GM19239 (cell line): ENCODE data around the gene TMEM8B.

ENCODE experiments used
- DNase-seq: peaks from one replicate; pipeline ENCODE4 v3.0.0; 2011; ENCODE audit warnings: low spot score; ENCODE audit not compliant: insufficient read length
- FAIRE-seq: peaks from 2 replicates; lab custom pipeline; 2011; peaks lifted over from hg19 to GRCh38; lab: Jason Lieb, UNC

TMEM8B gene

DNA sequence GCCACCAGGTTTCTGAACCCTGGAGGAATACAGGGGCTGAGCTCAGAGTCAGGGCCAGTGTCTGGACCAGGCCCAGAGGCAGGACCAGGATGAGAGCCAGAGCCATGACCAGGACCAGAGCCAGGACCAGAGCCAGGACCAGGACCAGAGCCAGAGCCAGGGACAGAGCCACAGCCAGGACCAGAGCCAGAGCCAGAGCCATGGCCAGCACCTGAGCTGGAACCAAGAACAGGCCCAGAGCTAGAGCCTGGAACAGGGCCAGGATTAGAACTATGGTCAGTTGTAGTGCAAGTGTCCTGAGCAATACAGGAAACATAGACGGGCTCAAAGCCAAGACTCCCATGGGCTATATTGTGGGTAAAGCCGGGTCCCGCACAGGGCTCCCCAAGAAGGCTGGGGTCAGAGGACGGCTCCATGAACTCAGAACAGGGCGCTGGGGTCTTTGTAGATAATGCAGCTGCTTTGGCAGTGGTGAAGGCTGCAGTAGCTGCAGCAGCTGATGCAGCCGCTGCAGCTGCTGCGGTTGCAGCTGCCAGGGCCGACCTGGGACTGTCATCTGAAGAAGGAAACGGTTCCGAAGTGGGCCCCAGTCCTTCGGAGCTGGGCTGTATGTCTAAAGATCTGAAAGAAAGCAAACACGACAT, 17.5 kb upstream of the TMEM8B start:
- no peak for FAIRE-seq

DNA sequence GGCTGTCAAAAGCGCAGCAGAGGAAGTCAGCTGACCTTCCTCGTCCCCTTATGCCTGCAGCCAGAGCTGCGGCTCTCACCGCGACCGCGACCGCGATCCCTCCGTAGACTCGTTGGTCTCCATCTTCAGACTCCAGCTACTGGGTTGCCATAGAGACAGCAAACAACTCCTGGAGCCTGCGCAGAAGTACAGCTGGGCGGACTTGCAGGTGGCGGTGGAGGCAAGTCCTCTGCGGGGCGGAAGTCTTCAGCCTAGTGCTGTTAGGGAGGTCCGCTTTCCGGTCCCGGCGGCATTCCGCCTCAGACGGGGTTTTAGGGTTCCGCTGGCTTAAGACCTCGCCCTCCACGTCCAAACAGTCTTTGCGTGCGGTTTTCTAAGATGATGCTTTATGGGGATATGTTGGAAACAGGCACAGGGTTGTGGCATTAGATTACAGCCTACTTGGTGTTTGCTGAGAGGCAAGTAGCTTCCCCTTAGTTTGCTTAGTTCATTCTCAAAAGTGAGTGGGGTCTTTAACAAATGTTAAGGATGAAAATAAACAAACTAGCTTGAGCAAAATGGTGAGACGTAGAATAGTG, 16.9 kb upstream of the TMEM8B start, which contains the start of gene SPAG8:
SPAG8 (minus strand) TSS at position 238 of the 578 bp plus-strand sequence; CDS start at position 123, 115 bp downstream.
- FAIRE-seq (peak; percentile 96), DNase-seq (peak; percentile 93)

More for the DNA sequence above, 17.5 kb upstream of the TMEM8B start:
- no peak for DNase-seq

DNA sequence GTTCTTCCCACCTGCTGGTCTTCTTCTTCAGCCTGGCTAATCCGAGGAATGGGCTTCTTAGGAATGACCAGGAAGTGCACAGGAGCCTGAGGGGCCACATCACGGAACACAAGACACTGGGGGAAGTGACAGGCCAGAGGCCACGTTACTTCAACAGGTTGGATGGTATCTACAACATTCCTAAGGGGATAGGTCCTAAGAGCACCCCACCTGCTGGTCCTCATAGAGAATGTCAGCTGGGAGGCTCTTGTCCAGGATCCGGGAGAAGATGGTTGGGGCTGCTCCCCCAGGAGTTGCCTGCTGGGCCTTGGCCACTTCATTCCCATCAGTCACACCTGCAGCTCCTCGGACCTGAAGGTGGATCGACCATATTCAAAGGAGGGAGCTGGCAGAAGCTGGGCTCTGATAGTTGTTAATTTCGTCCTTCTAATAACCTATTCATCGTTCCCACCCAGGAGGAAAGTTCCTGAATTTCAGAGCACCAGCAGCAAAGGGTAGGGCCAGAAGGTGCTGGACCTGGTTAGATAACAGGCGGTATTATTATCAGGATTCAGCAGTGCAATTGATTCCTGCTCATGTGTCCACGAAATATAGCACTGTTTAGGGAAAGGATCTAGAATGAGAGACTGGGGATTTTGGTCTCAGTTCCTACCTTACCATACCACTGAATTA, 15.5 kb upstream of the TMEM8B start:
- DNase-seq (no peak), FAIRE-seq (no peak)

DNA sequence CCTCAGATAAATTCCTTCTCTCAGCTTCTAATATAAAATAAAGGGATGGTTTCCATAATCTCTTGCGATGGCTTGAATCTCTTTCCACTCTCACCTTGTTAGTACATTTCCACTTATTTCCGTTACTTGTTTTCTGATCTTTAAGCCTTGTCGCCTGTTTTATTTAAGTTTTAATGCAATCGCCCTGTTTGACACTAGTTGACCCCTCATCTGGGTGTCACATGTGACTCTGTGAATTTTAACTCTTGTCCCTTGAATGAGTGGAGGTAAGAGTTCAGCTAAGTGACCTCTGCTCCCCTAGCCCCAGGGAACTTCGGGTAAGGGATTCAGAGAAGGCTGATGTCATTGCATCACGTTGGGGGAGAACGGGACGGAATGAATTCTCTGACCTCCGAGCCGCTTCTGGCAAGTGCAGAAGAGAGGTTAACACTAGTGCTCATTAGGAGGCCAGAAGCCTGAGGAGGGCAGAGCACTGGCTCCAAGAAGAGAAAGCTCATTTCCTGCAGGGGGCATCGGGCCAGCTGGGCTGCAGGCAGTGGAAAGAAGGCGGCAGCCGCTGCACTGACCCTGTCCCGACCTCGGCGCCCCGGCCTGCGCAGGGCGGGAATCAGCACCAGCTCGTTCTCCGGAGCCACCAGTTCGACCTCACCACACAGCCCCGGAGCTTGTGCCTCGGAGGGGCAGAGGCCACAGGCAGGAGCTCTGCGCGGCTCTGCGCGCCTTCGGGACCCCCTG, 14.8 kb upstream of the TMEM8B start:
- peak; percentile 94 for FAIRE-seq
- no peak for DNase-seq

DNA sequence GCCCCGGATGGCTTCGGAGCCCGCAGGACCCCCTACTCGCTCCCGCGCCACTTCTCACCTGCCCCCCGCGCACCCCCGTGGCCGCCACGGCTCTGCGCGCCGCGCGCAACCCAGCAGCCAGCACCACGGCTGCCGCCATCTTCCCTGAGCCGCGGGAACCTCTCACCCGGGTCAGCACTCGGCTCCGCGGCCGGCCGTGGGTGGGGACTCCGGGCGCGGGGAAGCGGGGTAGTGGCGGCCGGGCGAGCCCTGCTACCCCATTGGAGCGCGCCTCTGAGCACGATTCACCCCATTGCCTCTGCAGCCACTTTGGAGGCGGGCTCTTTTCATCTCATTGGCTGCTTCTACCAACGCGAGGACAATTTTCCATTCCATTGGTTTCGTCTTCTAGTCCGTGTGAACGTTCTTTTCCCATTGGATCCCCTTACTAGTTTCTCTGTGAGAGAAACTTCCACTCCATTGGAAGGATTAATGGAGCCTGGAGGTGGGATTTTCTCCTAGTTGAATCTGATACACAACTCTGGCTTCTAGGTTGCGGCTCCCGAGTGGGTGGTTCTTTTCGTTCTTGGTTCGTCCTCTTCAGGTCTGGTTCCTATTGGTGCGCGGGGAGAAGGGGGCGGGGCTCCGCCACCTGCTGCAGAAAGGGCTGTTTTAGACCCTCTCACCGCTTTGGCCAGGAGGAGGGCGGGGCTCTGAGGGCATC, 14.0 kb upstream of the TMEM8B start, which contains the start of gene HINT2:
HINT2 (minus strand) TSS at position 202 of the 703 bp plus-strand sequence; CDS start at position 139, 63 bp downstream.
- peak; percentile 99 for FAIRE-seq
- DNase-seq, result peak; percentile 89

DNA sequence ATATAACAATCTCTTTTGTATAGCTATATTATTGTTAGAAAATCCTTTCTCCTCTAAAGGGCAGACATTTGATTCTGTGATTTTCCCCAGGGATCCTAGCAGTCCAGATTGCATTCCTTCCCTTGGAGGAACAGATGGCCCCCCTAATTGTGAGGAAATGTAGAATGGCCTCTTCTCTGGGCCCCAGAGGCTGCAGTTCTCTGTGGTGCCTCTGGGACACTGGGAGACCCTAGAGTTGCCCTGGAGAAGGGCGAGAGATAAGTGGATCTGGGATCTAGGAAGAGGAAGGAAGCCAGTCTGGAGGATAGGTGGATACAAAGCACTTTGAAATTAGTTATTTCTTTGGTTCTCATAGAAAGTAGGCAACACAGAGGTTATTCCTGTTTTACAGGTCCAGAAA, 12.3 kb upstream of the TMEM8B start:
- DNase-seq, result no peak
- no peak for FAIRE-seq

DNA sequence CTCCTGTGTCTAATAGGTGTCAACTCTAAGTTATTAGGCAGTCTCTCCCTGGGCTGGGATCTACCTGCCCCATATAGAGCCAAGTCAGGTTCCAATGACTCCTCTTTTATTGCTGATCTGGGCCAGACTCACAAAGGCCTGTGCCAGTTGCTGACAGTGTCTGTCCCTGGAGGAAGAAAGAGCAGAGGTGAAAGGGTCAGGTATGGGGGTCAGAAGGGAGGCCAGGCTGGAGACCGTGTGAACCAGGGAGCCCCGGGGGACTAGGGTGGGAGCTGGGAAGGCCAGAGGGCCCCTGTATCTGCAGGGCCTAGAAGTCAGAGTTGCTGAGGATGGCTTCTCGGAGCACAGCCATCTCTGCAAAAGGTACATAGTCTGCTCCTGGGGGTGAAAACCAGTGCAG, 10.7 kb upstream of the TMEM8B start:
- FAIRE-seq, result no peak

DNA sequence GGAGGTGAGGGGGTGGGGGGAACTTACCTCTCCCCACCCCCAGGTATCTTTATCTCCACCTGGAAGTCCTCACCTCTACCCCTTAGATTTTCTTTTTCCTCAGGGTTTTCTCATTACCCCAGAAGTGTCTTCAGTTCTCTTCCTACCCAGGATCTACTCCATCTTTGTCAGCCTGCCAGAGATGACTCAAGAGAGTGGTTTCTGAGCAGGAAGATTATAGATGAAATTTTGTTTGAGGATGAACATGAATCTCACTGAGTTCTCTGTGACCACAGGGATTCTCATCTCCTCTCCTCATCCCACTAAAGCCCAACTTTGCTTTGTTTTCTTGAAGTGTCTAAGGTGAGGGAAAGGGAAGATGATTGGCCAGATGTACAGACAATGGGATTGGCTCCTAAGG, 9.0 kb upstream of the TMEM8B start:
- DNase-seq, result no peak
- FAIRE-seq, result no peak

More for the DNA sequence above, 10.7 kb upstream of the TMEM8B start:
- no peak for DNase-seq

DNA sequence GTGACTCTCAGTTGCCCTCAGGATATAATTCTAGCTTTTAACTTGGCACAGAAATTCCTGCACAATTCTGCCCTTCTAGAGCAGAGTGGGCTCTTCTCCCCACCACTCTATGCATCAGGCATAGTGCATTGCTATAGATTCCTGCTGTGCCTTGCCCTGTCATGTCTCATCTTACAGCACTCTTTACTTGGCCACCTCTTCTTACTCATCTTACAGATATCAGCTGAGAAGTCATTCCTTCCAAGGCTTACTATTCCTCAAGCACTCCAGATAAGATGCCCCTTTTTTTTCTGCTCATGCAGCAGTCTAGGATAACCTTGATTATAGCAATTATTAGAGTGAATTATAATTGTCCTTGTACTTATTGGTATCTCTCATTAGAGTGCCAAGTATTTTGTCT, 6.1 kb upstream of the TMEM8B start:
- FAIRE-seq (no peak), DNase-seq (no peak)

DNA sequence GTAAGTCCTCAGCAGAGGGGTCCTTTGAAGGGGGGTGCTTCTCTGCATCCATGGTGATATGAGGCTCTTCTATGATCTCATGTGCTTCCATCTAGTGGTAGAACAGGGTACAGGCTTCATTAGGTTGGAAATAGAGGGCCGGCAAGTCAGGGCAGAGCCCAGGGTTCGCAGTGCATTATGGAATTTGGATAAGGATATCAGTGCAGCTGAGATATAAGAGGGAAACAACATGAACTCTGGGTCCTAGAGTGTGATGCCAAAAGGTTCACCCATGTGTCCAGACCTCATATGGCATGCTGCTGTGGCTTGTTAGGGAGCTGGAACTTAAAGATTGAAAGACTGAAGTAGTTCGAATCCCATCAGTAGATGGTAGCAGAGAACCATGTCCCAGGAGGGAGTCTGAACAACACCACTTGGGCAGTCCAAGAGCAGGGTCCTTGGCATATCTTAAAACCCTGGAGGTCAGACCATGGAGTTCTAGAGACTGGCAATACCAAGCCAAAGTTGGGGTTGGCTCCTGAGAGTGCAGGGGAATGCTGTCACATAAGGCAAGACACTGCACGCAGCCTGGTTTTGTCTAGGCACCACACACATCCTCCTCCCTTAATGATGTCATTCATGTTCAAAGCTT, 2.8 kb upstream of the TMEM8B start:
- FAIRE-seq, result peak; percentile 86
- no peak for DNase-seq

DNA sequence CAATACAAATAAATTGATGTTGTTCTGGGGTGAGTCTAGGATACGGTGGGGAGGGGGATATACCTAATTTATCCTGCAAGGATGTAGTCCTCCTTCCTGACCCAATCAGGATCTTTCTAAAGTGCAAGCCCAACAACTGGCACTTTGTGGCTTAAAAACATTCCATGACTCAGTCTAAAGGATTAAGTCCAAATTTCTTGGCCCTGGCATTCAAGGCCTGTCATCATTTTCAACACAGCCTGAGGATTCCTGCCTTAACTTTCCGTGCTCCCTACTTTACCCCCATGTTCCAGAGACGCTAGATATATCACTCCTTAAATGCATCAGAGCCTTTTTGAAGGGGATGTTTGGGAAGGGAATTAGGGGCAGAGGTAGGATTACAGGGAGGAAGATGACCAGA, 1.5 kb upstream of the TMEM8B start:
- no peak for FAIRE-seq
- no peak for DNase-seq

DNA sequence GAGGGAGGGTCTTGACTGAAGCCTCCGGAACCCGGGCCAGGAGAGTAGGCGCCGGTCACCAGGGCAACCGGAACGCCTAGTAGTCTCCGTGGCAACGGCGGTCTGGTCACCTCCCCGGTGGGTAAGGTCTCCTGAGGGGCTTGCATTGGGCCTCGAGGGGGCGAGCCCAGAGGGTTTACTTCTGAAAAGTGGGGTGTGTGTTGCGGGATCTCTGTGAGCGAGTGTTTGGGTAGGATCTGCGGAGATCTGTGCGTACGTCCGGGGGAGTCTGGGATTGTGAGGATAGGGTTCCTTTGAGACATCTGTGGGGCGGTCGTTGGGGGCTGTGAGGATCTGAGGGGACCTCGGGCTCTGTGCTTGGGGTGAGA, 328 bp upstream of the TMEM8B start, which contains the start of gene FAM221B:
FAM221B (minus strand) TSS at position 17 of the 368 bp plus-strand sequence. CDS start 2,571 bp downstream, outside the sequence.
- FAIRE-seq, result no peak

DNA sequence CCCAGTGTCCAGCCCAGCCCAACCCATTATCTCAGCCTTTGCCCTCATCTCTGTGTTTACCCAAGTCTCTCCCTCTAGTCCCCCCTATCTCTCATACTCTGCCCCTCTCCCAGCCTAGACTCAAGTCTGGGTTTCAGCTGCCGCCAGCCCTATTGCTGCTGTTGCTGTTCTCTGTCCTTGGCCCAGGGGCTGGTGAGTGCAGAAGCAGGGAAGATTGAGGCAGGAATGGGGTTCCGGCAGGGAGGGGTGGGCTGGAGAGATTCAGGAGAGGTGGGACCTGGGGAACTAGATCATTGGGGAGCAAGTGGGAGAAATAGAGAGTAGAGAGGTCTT, 702 bp downstream of the TMEM8B start:
- DNase-seq (no peak), FAIRE-seq (no peak)

More for the DNA sequence above, 328 bp upstream of the TMEM8B start, which contains the start of gene FAM221B:
- no peak for DNase-seq

DNA sequence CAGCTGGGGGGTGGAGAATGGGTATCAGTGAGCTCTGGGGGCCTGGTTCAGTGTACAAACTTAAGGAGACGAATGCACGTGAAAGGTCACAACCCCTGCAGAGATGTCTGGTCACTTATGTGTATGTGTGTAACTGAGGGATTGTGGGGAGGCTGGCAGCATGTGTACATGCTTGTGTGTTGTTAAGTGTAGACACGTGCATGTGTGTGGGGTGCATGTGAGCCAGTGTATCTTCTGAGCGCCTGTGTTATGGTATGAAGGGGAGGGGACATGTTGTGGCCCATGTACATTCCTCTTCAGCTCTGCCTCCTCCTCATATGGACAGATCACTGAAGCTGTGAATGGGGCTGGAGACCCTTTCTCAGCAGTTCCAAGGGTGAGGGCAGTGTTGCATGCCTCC, 2.0 kb downstream of the TMEM8B start:
- no peak for DNase-seq
- FAIRE-seq, result no peak

DNA sequence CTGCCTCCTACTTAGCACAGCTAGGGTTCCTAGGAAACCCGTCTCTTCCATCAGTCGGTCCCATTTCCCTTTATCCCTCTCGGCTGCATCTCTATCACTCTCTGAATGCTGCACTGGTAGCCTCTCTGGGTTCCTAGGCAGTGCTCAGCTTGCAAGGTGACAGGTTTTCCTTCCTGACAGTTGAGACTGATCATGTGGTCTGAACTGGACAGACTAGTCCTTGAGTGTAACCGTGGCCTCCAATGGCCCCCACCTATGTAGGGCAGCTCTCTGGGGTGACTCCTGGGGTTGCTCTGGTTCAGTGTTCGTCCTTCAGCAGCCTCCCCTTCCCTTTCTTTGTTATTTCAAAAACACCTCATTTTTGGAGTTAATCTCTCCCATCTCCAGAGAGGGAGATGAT, 3.8 kb downstream of the TMEM8B start:
- DNase-seq (no peak), FAIRE-seq (no peak)

DNA sequence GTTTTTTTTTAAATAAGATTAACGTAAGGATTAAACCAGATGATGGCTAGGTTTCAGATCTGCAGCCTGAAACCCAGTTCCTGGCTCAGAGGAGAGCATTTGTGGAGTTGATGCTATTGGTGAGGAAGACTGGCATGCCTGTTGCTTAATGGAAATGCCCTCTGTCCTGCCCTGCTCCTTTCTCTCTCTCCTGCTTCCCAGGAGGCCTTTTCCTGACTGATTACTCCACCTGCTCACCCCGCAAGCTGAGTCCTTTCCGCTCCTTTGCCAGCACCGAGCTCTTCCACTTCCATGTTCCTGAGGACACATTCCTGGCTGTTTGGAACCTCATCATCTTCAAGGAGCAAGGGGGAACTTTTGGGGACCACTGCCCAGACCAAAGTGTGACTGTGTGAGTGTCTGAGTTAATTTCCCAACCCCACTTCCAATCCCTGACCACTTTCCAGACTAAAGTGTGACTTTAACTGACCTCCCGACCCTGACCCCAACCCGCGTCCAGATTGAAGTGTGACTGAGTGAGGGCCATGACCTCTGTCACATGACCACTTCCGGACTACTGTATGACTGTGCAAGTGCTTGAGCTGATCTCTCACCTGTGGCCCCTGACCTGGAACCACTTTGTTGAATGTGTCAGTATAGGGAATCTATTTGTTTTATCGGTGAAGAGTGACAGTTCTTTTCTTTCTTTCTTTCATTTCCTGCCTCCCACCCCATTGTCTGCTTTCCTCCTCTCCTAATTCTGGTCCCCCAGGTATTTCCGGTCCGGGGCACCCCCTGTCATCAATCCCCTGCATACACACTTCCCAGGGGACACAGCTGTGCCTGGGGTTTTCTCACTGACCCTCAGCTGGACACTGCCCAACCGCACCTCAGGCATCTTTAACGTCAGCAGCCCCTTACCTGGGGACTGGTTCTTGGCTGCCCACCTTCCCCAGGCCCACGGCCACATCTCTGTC, 5.5 kb downstream of the TMEM8B start:
- FAIRE-seq, result peak; percentile 79
- DNase-seq, result no peak

DNA sequence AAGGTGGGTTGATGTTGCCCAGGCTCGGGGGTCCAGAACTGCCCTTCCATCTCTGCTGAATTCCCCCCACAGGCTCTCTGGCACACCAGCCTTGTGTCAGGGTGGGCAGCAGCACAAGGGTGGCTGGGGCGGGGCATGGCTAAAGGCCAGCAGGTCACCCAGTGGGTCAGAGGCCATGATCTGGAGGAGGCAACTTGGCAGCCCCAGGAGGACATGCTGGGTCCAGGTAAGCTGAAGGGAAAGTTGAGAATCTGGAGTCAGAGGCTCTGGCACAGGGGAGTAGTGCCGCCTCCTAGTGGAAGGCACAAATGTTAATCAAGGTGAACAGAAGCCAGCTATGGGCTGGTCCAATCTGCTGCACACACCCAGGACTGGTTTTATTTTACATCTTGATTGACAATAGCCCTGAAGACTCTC, 6.2 kb downstream of the TMEM8B start:
- no peak for FAIRE-seq
- no peak for DNase-seq

DNA sequence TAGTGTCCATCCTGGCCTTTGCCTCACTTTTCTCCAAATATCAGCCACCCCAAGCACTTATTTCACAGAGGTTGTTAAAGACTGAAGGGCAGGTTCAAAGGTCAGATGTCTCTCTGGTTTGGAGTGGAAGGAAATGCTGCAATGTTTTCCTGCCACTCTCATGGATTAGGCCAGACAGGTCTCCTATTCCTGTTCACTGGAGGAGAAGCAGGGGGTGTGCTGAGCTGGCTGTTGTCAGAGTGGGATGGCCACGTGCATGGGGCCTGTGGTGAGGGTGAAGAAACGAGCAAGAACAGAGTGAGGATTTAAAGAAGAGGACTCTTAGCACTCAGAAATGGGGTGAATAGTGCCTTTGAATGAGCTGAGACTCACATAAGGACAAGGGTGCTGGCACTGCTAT, 6.7 kb downstream of the TMEM8B start:
- DNase-seq (no peak), FAIRE-seq (no peak)

DNA sequence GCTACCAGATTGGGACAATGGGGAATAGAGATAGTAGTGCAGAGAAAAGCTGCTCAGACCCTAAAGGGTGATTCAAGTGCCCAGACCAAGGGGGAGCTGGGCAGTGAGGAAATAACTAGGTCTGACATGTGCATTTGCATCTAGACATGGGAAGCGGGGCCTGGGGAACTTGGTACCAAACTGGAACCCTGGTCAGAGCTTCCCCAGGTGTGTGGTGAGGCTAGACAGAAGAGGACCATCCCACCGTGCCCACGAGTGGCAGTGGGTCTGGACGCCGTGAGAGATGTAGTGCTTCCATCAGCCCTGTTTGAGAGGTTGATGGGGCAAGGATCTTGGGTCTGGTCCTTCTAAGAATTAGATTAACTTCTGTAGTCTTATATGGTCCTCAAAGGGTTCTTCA, 7.6 kb downstream of the TMEM8B start:
- FAIRE-seq, result no peak
- no peak for DNase-seq
